HUES6 (cell line): ENCODE measurements around the gene SYNJ2.

Experiments used
- H3K27ac ChIP-seq: 2 replicates; pipeline ENCODE4 v1.7.0; 2013; ENCODE audit warnings: low read depth, mild to moderate bottlenecking, low read length, inconsistent platforms
- H3K27me3 ChIP-seq: 2 replicates; pipeline ENCODE4 v1.6.1; 2013; ENCODE audit warnings: low read length; ENCODE audit not compliant: control insufficient read depth, insufficient read depth
- H3K36me3 ChIP-seq: 2 replicates; pipeline ENCODE4 v1.6.1; 2013; ENCODE audit warnings: low read length; ENCODE audit not compliant: control insufficient read depth, insufficient read depth
- H3K4me1 ChIP-seq: 2 replicates; pipeline ENCODE4 v1.6.1; 2013; ENCODE audit warnings: low read length; ENCODE audit not compliant: control insufficient read depth, insufficient read depth
- H3K4me3 ChIP-seq: 2 replicates; pipeline ENCODE4 v1.5.1; 2013; ENCODE audit warnings: low read depth, low read length
- H3K9ac ChIP-seq: one replicate; pipeline ENCODE4 v1.6.1; 2013; ENCODE audit warnings: mild to moderate bottlenecking, low read length
- H3K9me3 ChIP-seq: 2 replicates; pipeline ENCODE4 v1.6.1; 2013; ENCODE audit warnings: low read depth, low read length; ENCODE audit not compliant: control insufficient read depth, insufficient read depth

Gene SYNJ2

GRCh38 chr6:158040804-158041347 lies 59.2 kb downstream of the SYNJ2 start:
- H3K36me3 ChIP-seq = peaks cover 3% of the 10 kb centered on the region; the same call in 1 of the 2 replicates
- H3K4me1 ChIP-seq = peaks cover 33% of the 10 kb centered on the region
- no peak overlapping the region for H3K4me3 ChIP-seq
- H3K9ac ChIP-seq = peak overlapping the region; percentile 22
- H3K9me3 ChIP-seq = no peaks in the 10 kb centered on the region
- H3K27ac ChIP-seq = no peak overlapping the region; the same call in 1 of the 2 replicates
- no peaks in the 10 kb centered on the region for H3K27me3 ChIP-seq

GRCh38 chr6:158041370-158041769 lies 59.7 kb downstream of the SYNJ2 start:
- peaks cover 33% of the 10 kb centered on the region for H3K4me1 ChIP-seq
- no peak overlapping the region for H3K4me3 ChIP-seq
- H3K9ac ChIP-seq = no peak overlapping the region
- H3K27me3 ChIP-seq = no peaks in the 10 kb centered on the region
- no peak overlapping the region for H3K27ac ChIP-seq
- no peaks in the 10 kb centered on the region for H3K9me3 ChIP-seq
- H3K36me3 ChIP-seq = peaks cover 3% of the 10 kb centered on the region; the same call in 1 of the 2 replicates

GRCh38 chr6:158041788-158042187 lies 60.1 kb downstream of the SYNJ2 start:
- H3K4me1 ChIP-seq = peaks cover 33% of the 10 kb centered on the region

GRCh38 chr6:158042245-158042798 lies 60.7 kb downstream of the SYNJ2 start:
- no peaks in the 10 kb centered on the region for H3K27me3 ChIP-seq
- H3K9me3 ChIP-seq = no peaks in the 10 kb centered on the region
- H3K27ac ChIP-seq = no peak overlapping the region
- H3K4me3 ChIP-seq = no peak overlapping the region
- H3K4me1 ChIP-seq = peaks cover 33% of the 10 kb centered on the region
- peaks cover 3% of the 10 kb centered on the region; the same call in 1 of the 2 replicates for H3K36me3 ChIP-seq
- no peak overlapping the region for H3K9ac ChIP-seq

More at GRCh38 chr6:158041788-158042187, 60.1 kb downstream of the SYNJ2 start:
- Histone ChIP-seq H3K4me3 (no peak overlapping the region), H3K36me3 (peaks cover 3% of the 10 kb centered on the region; the same call in 1 of the 2 replicates), H3K9me3 (no peaks in the 10 kb centered on the region), H3K27ac (no peak overlapping the region), H3K9ac (no peak overlapping the region), H3K27me3 (no peaks in the 10 kb centered on the region)

GRCh38 chr6:158043008-158043407 lies 61.3 kb downstream of the SYNJ2 start:
- no peaks in the 10 kb centered on the region for H3K9me3 ChIP-seq
- peaks cover 33% of the 10 kb centered on the region for H3K4me1 ChIP-seq
- no peak overlapping the region for H3K27ac ChIP-seq
- no peak overlapping the region for H3K9ac ChIP-seq
- no peak overlapping the region for H3K4me3 ChIP-seq
- peaks cover 3% of the 10 kb centered on the region; the same call in 1 of the 2 replicates for H3K36me3 ChIP-seq
- no peaks in the 10 kb centered on the region for H3K27me3 ChIP-seq

GRCh38 chr6:158043586-158044524 lies 62.2 kb downstream of the SYNJ2 start:
- Histone ChIP-seq H3K36me3 (peaks cover 3% of the 10 kb centered on the region; the same call in 1 of the 2 replicates), H3K27me3 (no peaks in the 10 kb centered on the region), H3K27ac (no peak overlapping the region; the same call in 1 of the 2 replicates), H3K9me3 (no peaks in the 10 kb centered on the region), H3K9ac (no peak overlapping the region), H3K4me3 (no peak overlapping the region), H3K4me1 (peaks cover 29% of the 10 kb centered on the region)

GRCh38 chr6:158044525-158044888 lies 62.8 kb downstream of the SYNJ2 start:
- H3K36me3 ChIP-seq = peaks cover 3% of the 10 kb centered on the region; the same call in 1 of the 2 replicates
- no peak overlapping the region for H3K9ac ChIP-seq
- no peaks in the 10 kb centered on the region for H3K27me3 ChIP-seq
- no peaks in the 10 kb centered on the region for H3K9me3 ChIP-seq
- H3K27ac ChIP-seq = no peak overlapping the region
- H3K4me1 ChIP-seq = peaks cover 22% of the 10 kb centered on the region; the same call in 1 of the 2 replicates
- H3K4me3 ChIP-seq = no peak overlapping the region

- H3K4me1 ChIP-seq = peaks cover 4% of the 10 kb centered on the region; the same call in 1 of the 2 replicates
- no peak overlapping the region for H3K9ac ChIP-seq
Observed at GRCh38 chr6:158046201-158047126, 64.8 kb downstream of the SYNJ2 start.

GRCh38 chr6:158047127-158047518 lies 65.5 kb downstream of the SYNJ2 start:
- Histone ChIP-seq H3K36me3 (peaks cover 3% of the 10 kb centered on the region; the same call in 1 of the 2 replicates), H3K27me3 (no peaks in the 10 kb centered on the region), H3K9ac (no peak overlapping the region), H3K4me3 (no peak overlapping the region), H3K27ac (no peak overlapping the region), H3K4me1 (no peaks in the 10 kb centered on the region; the same call in 1 of the 2 replicates), H3K9me3 (no peaks in the 10 kb centered on the region)

More at GRCh38 chr6:158046201-158047126, 64.8 kb downstream of the SYNJ2 start:
- Histone ChIP-seq H3K27me3 (no peaks in the 10 kb centered on the region), H3K4me3 (no peak overlapping the region), H3K36me3 (peaks cover 3% of the 10 kb centered on the region; the same call in 1 of the 2 replicates), H3K27ac (no peak overlapping the region), H3K9me3 (no peaks in the 10 kb centered on the region)
